LNCaP clone FGC (cell line): Measurements from ENCODE around the gene SUCLG2.

ENCODE experiments used
- DNase-seq: peaks from one replicate; pipeline ENCODE4 v3.0.0-alpha.2; 2011; ENCODE audit warnings: low read depth
- H3K4me3 ChIP-seq: 2 replicates; pipeline ENCODE4 v1.5.1; 2011; ENCODE audit warnings: mild to moderate bottlenecking, low read depth, low read length, control low read depth
- TF ChIP-seq, protein P1 (sequence below): IDR thresholded peaks from 2 replicates; pipeline ENCODE4 v1.5.1; 2012; ENCODE audit warnings: mild to moderate bottlenecking; ENCODE audit not compliant: control insufficient read depth, insufficient read depth; ENCODE audit errors: extremely low read depth

The SUCLG2 gene

DNA sequence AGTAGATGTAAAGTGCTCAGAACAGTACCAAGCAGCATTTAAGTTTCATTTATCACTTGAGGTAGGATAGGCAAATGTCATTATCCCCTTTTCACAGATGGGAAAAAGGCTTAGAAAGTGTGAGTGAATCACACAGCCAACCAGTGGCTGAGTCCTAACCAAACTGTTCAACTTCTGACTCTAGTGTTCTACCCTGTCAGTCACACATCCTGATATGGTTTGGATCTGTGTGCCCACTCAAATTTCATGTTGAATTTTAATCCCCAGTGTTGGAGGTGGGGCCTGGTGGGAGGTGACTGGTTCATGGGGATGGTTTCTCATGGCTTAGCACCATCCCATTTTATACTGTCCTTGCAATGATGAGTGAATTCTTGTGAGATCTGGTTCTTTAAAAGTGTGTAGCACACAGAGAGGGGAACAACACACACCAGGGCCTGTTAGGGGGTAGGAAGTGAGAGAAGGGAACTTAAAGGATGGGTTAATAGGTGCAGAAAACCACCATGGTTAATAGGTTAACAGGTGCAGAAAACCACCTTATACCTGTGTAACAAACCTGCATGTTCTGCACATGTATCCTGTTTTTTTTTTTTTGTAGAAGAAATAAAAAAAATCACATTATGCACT is 304.7 kb downstream of the SUCLG2 start:
- DNase-seq: no peak
- no peak overlapping the region for H3K4me3 ChIP-seq
- TF ChIP-seq, protein P1, sequence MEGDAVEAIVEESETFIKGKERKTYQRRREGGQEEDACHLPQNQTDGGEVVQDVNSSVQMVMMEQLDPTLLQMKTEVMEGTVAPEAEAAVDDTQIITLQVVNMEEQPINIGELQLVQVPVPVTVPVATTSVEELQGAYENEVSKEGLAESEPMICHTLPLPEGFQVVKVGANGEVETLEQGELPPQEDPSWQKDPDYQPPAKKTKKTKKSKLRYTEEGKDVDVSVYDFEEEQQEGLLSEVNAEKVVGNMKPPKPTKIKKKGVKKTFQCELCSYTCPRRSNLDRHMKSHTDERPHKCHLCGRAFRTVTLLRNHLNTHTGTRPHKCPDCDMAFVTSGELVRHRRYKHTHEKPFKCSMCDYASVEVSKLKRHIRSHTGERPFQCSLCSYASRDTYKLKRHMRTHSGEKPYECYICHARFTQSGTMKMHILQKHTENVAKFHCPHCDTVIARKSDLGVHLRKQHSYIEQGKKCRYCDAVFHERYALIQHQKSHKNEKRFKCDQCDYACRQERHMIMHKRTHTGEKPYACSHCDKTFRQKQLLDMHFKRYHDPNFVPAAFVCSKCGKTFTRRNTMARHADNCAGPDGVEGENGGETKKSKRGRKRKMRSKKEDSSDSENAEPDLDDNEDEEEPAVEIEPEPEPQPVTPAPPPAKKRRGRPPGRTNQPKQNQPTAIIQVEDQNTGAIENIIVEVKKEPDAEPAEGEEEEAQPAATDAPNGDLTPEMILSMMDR: no peak

DNA sequence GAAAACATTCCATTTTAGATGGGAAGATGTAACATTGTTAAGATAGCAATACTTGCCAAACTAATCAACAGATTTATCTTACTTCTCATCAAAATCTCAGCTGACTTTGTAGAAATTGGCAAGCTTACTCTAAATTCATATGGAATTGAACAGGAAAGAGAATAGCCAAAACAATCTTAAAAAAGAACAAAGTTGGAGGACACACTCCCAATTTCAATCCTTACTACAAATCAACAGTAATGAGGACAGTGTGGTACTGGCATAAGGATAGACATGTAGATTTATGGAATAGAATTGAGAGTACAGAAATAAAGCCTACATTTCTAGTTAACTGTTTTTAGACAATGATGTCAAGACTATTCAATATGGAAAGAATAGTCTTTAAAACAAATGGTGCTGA is 308.3 kb downstream of the SUCLG2 start:
- DNase-seq: no peak
- H3K4me3 ChIP-seq: no peak overlapping the region
- TF ChIP-seq, protein P1: no peak

DNA sequence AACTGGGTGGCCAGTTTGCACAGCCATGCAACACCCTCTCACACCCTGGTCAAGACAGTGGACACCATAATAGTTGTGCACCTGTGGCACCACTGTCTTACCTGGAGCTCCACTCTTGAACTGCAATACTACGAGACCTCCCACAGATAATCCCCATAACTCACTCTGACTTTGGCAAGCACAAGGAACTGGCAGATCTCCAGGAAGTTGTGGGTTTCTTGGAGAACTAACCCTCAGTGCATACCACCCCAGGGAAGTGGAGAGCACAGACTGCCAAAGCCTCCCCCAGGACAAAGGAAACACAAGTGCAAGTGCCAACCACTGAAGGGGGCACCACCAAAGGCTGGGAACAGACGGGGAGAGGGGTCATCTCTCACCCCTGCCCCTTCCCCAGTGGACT is 318.6 kb downstream of the SUCLG2 start:
- H3K4me3 ChIP-seq: no peak overlapping the region
- DNase-seq: no peak
- TF ChIP-seq, protein P1: no peak

DNA sequence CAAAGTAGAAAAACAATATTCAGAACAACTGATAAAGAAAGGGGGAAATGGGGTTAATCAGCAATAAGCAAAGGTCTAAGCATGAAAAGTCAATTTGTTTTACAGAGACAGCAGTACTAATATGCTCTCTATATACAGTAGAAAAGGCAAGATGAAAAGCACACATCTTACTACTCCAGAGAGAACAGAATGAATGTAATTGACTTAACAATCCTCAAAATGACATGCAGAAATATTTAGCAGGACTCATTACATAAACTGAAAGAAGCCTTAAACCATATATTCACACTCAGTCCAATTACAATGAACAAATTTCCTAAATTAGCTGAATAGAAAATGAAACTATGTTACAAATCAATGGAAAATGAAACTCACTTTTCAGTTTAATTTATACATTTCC is 319.8 kb downstream of the SUCLG2 start:
- TF ChIP-seq, protein P1: no peak
- DNase-seq: no peak
- no peak overlapping the region for H3K4me3 ChIP-seq

DNA sequence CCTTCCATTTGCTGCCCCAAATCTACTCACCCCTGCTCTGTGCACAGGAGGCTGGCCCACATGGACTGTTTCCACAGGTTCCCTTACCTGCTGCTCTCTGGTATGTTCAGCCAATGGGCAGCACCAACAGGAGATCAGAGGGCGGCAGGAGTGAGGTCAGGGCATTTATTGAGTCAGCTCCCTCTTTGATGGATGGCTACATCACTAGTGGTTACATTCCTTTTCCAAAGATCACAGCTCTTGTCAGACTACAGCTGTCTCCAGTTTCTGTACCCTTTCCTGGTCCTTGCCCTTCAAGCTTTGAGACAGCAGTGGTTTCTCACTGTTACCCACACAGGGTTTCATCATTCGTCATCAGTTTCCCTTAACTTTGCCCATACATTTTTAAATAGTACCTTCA is 325.1 kb downstream of the SUCLG2 start:
- H3K4me3 ChIP-seq: no peak overlapping the region
- DNase-seq: no peak
- TF ChIP-seq, protein P1: no peak

DNA sequence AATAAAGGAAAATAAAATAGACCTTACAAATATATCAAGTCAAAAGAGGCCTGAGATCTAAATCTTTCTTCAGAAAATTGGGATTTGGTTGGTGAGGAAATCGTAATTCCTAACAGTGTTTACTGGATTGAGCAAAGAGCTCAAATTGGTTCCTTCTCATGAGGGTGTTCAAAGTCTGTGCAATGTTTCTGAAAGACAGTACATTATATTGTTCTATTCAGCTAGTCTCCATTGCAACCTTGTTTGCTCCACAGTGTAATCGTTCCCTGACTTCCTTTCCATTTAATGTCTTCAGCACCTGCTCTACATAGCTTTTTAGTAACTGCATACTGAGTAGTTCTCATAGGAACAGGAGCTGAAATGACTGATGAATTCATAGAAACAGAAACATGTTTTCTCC is 326.8 kb downstream of the SUCLG2 start:
- no peak for DNase-seq
- TF ChIP-seq, protein P1: no peak
- no peak overlapping the region for H3K4me3 ChIP-seq

DNA sequence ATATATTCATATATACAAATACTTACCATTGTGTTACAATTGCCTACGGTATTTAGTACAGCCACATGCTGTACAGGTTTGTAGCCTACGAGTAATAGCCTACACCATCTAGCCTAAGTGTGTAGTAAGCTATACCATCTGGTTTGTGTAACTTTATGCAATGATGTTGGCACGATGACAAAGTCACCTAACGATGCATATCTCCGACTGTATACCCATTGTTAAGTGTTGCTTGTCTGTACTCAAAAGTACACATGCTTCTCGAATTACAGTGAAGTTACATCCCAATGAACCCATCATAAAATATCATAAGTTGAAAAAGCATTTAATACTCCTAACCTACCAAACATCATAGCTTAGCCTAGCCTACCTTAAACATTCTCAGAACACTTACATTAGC is 329.2 kb downstream of the SUCLG2 start:
- TF ChIP-seq, protein P1: no peak
- DNase-seq: peak; percentile 52

More for the DNA sequence above, 329.2 kb downstream of the SUCLG2 start:
- no peak overlapping the region for H3K4me3 ChIP-seq
